Fibroblast of the aortic adventitia (primary cell): ENCODE data around the gene TMCC2. TPM values are rescaled to one million over a fixed set of nuclear protein-coding genes. Genes with fewer than 3 reads are reported as not detected.

ENCODE experiments used
- DNase-seq: peaks from one replicate; pipeline ENCODE4 v3.0.0-alpha.2; 2010; ENCODE audit warnings: low read depth
- H3K4me3 ChIP-seq: 2 replicates; pipeline ENCODE4 v1.5.1; 2011; ENCODE audit warnings: low read depth, mild to moderate bottlenecking, control low read depth, low read length, moderate library complexity
- CTCF ChIP-seq: IDR thresholded peaks from 2 replicates; pipeline ENCODE4 v1.5.1; 2011; ENCODE audit warnings: mild to moderate bottlenecking, low read length, control low read depth, inconsistent platforms; ENCODE audit not compliant: insufficient read depth
- total RNA-seq: library from RNA; depleted of rRNA; stranded (reverse); fragments of >200 nt; gene quantifications from 2 replicates; pipeline ENCODE4 v1.2.3, GENCODE V29; 2012; ENCODE audit warnings: low replicate concordance

The TMCC2 gene
- total RNA-seq, 1 donor, result 2.5 TPM

- no peak for TF ChIP-seq CTCF
- DNase-seq, result peak; percentile 70
- H3K4me3 ChIP-seq, result no peak overlapping the region
Measured at GRCh38 chr1:205263580-205264190, 35.9 kb downstream of the TMCC2 start.

- DNase-seq, result no peak
- H3K4me3 ChIP-seq, result no peak overlapping the region
- TF ChIP-seq CTCF, result no peak
Measured at GRCh38 chr1:205266611-205267305, 39.0 kb downstream of the TMCC2 start.

GRCh38 chr1:205267306-205267902 is 39.7 kb downstream of the TMCC2 start:
- no peak for TF ChIP-seq CTCF
- H3K4me3 ChIP-seq, result no peak overlapping the region
- DNase-seq, result no peak

GRCh38 chr1:205268846-205269680 is 41.3 kb downstream of the TMCC2 start:
- DNase-seq, result no peak
- H3K4me3 ChIP-seq, result no peak overlapping the region
- TF ChIP-seq CTCF, result no peak

- DNase-seq, result no peak
- H3K4me3 ChIP-seq, result no peak overlapping the region
- no peak for TF ChIP-seq CTCF
Measured at GRCh38 chr1:205269711-205270110, 42.0 kb downstream of the TMCC2 start.

- no peak overlapping the region for H3K4me3 ChIP-seq
- no peak for TF ChIP-seq CTCF
- DNase-seq, result no peak
Measured at GRCh38 chr1:205270271-205270670, 42.5 kb downstream of the TMCC2 start.
